ENCODE data around the gene MON2. TPM values are rescaled to one million over a fixed set of nuclear protein-coding genes. Genes with fewer than 3 reads are reported as not detected.
"Not testable (repeated sequence)": the region's sequence is repeated elsewhere in the genome, so short reads cannot be mapped to it uniquely, and the experiment has no call there.

Gene MON2
- total and polyA plus RNA-seq, 10 of the 15 experiments (the other 5 are each of a cell fraction or from before 2014, with no cell fraction given) = 5.4 to 34.3 (median 23.4) TPM

DNA sequence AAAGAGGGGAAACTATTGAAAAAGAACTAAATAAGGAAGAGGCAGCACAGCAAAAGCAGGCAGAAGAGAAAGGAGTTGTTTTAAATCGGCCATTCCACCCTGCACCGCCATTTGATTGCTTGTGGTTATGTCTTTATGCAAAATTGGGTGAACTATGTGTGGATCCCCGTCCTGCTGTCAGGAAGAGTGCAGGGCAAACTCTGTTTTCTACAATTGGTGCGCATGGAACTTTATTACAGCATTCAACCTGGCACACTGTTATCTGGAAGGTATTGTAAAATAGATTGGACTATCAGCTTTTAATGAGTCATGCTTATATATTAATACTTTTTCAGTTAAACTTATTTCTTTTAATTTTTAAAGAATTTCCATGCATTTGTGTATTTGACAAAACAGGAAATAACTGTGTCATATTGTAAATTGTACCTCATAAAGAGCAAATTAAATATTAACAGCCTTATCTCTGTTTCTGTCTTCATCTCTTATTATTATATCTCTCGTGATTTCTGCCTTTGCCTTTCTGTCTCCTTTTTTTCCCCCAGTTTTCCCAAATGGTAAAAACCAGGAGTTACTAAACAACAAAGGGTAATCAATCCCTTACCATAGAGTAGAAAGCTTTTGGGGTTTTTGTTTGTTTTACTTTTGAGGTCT, 86.4 kb downstream of the MON2 start:
- ChIA-PET POLR2A (no interaction called here), SMC1A (ENCODE audit: uncharacterized antibody, unreplicated experiment) (interaction anchor here (1.0 kb wide), 1 partner anchor 10 kb away, joined by 3 read pairs; no protein-coding TSS in a partner anchor), CTCF (no interaction called here), RAD21 (ENCODE audit: unreplicated experiment) (no interaction called here)
- Histone ChIP-seq H4K20me1 (ENCODE audit: control insufficient read depth, insufficient read depth) (no peaks in the 10 kb centered on the region), H3K79me2 (ENCODE audit: control insufficient read depth, insufficient read depth, low read length) (no peaks in the 10 kb centered on the region), H3K4me3 (no peak overlapping the region), H3K9ac (ENCODE audit: control insufficient read depth, insufficient read depth, low read length) (no peak overlapping the region), H3K4me1 (ENCODE audit: control insufficient read depth, insufficient read depth, low read length) (no peaks in the 10 kb centered on the region), H3K27me3 (replicated peaks in 1 of 2; ENCODE audit: control insufficient read depth in 2 of 2, insufficient read depth in 2 of 2, low read length in 1 of 2) (no peaks in the 10 kb centered on the region), H2AFZ (ENCODE audit: control insufficient read depth, low read depth, low read length) (no peak overlapping the region), H3K36me3 (ENCODE audit: control insufficient read depth in 2 of 2, insufficient read depth in 2 of 2, low read length in 1 of 2) (peaks cover 2 to 11% of the 10 kb centered on the region in 2 experiments; a peak in 2 of 4 replicates), H3K4me2 (ENCODE audit: control insufficient read depth, insufficient read depth) (no peak overlapping the region), H3K9me3 (replicated peaks; ENCODE audit: control insufficient read depth, insufficient read depth, low read length) (no peaks in the 10 kb centered on the region), H3K27ac (ENCODE audit: control insufficient read depth, insufficient read depth) (no peak overlapping the region)
- BruUV-seq (replicated peaks) = no TSS peak
- 40% methylated on average over 5 of the region's 5 CpGs for WGBS (ENCODE audit: insufficient coverage, insufficient replicate concordance, low lambda C conversion rate, missing lambda C conversion rate)
- DNase-seq (ENCODE audit: low read depth, low spot score) (no peak), ATAC-seq (no peak), FAIRE-seq (no peak)
- TF ChIP-seq BACH1 (IDR thresholded peaks at IDR 0.05; ENCODE audit: borderline replicate concordance) (no peak), BMI1 (IDR thresholded peaks at IDR 0.05; ENCODE audit: borderline replicate concordance) (no peak)
- TF ChIP-seq, protein P1, sequence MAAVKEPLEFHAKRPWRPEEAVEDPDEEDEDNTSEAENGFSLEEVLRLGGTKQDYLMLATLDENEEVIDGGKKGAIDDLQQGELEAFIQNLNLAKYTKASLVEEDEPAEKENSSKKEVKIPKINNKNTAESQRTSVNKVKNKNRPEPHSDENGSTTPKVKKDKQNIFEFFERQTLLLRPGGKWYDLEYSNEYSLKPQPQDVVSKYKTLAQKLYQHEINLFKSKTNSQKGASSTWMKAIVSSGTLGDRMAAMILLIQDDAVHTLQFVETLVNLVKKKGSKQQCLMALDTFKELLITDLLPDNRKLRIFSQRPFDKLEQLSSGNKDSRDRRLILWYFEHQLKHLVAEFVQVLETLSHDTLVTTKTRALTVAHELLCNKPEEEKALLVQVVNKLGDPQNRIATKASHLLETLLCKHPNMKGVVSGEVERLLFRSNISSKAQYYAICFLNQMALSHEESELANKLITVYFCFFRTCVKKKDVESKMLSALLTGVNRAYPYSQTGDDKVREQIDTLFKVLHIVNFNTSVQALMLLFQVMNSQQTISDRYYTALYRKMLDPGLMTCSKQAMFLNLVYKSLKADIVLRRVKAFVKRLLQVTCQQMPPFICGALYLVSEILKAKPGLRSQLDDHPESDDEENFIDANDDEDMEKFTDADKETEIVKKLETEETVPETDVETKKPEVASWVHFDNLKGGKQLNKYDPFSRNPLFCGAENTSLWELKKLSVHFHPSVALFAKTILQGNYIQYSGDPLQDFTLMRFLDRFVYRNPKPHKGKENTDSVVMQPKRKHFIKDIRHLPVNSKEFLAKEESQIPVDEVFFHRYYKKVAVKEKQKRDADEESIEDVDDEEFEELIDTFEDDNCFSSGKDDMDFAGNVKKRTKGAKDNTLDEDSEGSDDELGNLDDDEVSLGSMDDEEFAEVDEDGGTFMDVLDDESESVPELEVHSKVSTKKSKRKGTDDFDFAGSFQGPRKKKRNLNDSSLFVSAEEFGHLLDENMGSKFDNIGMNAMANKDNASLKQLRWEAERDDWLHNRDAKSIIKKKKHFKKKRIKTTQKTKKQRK (IDR thresholded peaks at IDR 0.05; ENCODE audit: low read depth, low read length) = no peak
- intact Hi-C loops (cut with micrococcal nuclease; ENCODE audit: unreplicated experiment) = no loop called here
- in situ Hi-C loops (cut with MboI) = no loop called here

DNA sequence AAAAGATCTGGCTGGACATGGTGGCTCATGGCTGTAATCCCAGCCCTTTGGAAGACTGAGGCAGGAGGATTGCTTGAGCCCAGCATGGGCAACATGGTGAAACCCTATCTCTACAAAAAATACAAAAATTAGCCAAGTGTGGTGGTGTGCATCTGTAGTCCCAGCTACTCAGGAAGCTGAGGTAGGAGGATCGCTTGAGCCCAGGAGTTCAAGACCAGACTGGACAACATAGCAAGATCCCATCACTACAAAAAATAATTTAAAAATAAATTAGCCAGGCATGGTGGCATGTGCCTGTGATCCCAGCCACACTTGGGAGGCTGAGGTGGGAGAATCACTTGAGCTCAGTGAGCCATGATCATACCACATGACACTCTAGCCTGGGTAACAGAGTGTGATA, 92.7 kb downstream of the MON2 start:
- H4K20me1 ChIP-seq (ENCODE audit: control insufficient read depth, insufficient read depth); H3K4me3 ChIP-seq; DNase-seq (ENCODE audit: low read depth, low spot score); H3K27ac ChIP-seq (ENCODE audit: control insufficient read depth, insufficient read depth); H3K4me2 ChIP-seq (ENCODE audit: control insufficient read depth, insufficient read depth); FAIRE-seq; RAD21 ChIA-PET (ENCODE audit: unreplicated experiment); H3K27me3 ChIP-seq (replicated peaks in 1 of 2; ENCODE audit: control insufficient read depth in 2 of 2, insufficient read depth in 2 of 2, low read length in 1 of 2); BruUV-seq (replicated peaks); H3K9ac ChIP-seq (ENCODE audit: control insufficient read depth, insufficient read depth, low read length); H3K36me3 ChIP-seq (ENCODE audit: control insufficient read depth in 2 of 2, insufficient read depth in 2 of 2, low read length in 1 of 2); H2AFZ ChIP-seq (ENCODE audit: control insufficient read depth, low read depth, low read length); H3K4me1 ChIP-seq (ENCODE audit: control insufficient read depth, insufficient read depth, low read length); H3K79me2 ChIP-seq (ENCODE audit: control insufficient read depth, insufficient read depth, low read length); intact Hi-C loops (cut with micrococcal nuclease; ENCODE audit: unreplicated experiment); ATAC-seq; in situ Hi-C loops (cut with MboI); H3K9me3 ChIP-seq (replicated peaks; ENCODE audit: control insufficient read depth, insufficient read depth, low read length): not testable (repeated sequence)
- ChIA-PET POLR2A (interaction anchor here (0.7 kb wide), 1 partner anchor 54 kb away, joined by 3 read pairs; no protein-coding TSS in a partner anchor), CTCF (interaction anchor here (0.6 to 2.4 kb wide), 3 partner anchors 72 to 235 kb away, joined by 3 to 11 read pairs (median 3); no protein-coding TSS in a partner anchor), SMC1A (ENCODE audit: uncharacterized antibody, unreplicated experiment) (interaction anchor here (0.6 to 3.3 kb wide), 5 partner anchors 10 to 23 kb away, joined by 3 to 17 read pairs (median 4); no protein-coding TSS in a partner anchor)
- 100% methylated on average over 1 of the region's 1 CpG for WGBS (ENCODE audit: insufficient coverage, insufficient replicate concordance, low lambda C conversion rate, missing lambda C conversion rate)
